GM10266 (cell line): Measurements from ENCODE around the gene KRTAP5-4.
"Not testable (repeated sequence)": the region's sequence is repeated elsewhere in the genome, so short reads cannot be mapped to it uniquely, and the experiment has no call there.

ENCODE experiments used
- DNase-seq: peaks from one replicate; pipeline ENCODE4 v3.0.0; 2012; ENCODE audit errors: extremely low spot score
- CTCF ChIP-seq: IDR thresholded peaks from 2 replicates; pipeline ENCODE4 v1.5.1; 2012; ENCODE audit warnings: mild to moderate bottlenecking, low read depth; ENCODE audit not compliant: control insufficient read depth, insufficient read depth; ENCODE audit errors: missing control alignments

Gene KRTAP5-4

GRCh38 chr11:1622086-1622485 lies at the start of gene KRTAP5-4:
KRTAP5-4 (minus strand) TSS chr11:1622138; CDS start chr11:1622093, 45 bp downstream.
- no peak for TF ChIP-seq CTCF
- no peak for DNase-seq

- DNase-seq = no peak
- no peak for TF ChIP-seq CTCF
Observed at GRCh38 chr11:1671658-1672057, 49.7 kb upstream of the KRTAP5-4 start.

- no peak for DNase-seq
- no peak for TF ChIP-seq CTCF
Observed at GRCh38 chr11:1670905-1671371, 49.0 kb upstream of the KRTAP5-4 start.

- DNase-seq = not testable (repeated sequence)
Observed at GRCh38 chr11:1670457-1670856, 48.5 kb upstream of the KRTAP5-4 start.

GRCh38 chr11:1669546-1670218 lies 47.7 kb upstream of the KRTAP5-4 start:
- no peak for TF ChIP-seq CTCF
- DNase-seq = no peak

GRCh38 chr11:1668911-1669473 lies 47.1 kb upstream of the KRTAP5-4 start:
- no peak for TF ChIP-seq CTCF
- DNase-seq = no peak

- TF ChIP-seq CTCF = no peak
- DNase-seq = no peak
Observed at GRCh38 chr11:1667906-1668305, 46.0 kb upstream of the KRTAP5-4 start.
